ENCODE measurements around the gene MRPL23.

Gene MRPL23

DNA sequence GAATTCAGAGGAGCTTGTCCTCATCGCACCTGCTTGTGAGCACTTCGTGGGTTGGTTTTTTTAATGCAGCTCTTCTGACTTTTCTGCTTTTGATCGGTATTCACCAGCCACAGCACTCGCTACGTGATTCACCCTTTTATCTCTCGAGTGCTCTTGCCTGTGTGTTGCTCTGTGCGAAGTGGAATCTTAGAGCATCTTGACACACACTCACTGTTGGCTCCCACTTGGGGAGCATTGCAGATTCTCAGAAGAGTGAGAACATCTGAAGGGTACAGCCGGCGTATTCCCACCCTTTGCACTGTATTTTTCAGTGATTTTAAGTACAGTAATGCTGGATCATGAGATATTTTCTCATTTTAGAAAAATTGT lies 16.7 kb upstream of the MRPL23 start:
- no peak overlapping the region for H3K4me3 ChIP-seq (ENCODE audit: low read depth, low read length)
- DNase-seq (ENCODE audit: low read depth) = no peak
- TF ChIP-seq, protein P1, sequence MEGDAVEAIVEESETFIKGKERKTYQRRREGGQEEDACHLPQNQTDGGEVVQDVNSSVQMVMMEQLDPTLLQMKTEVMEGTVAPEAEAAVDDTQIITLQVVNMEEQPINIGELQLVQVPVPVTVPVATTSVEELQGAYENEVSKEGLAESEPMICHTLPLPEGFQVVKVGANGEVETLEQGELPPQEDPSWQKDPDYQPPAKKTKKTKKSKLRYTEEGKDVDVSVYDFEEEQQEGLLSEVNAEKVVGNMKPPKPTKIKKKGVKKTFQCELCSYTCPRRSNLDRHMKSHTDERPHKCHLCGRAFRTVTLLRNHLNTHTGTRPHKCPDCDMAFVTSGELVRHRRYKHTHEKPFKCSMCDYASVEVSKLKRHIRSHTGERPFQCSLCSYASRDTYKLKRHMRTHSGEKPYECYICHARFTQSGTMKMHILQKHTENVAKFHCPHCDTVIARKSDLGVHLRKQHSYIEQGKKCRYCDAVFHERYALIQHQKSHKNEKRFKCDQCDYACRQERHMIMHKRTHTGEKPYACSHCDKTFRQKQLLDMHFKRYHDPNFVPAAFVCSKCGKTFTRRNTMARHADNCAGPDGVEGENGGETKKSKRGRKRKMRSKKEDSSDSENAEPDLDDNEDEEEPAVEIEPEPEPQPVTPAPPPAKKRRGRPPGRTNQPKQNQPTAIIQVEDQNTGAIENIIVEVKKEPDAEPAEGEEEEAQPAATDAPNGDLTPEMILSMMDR (IDR thresholded peaks at IDR 0.05; ENCODE audit: low read depth, low read length, missing control alignments) = no peak

GRCh38 chr11:1931341-1932104 lies 15.6 kb upstream of the MRPL23 start:
- no peak overlapping the region for H3K4me3 ChIP-seq (ENCODE audit: low read depth, low read length)
- DNase-seq (ENCODE audit: low read depth) = no peak
- TF ChIP-seq, protein P1 (IDR thresholded peaks at IDR 0.05; ENCODE audit: low read depth, low read length, missing control alignments) = no peak

GRCh38 chr11:1932105-1932480 lies 15.0 kb upstream of the MRPL23 start:
- no peak for DNase-seq (ENCODE audit: low read depth)
- no peak overlapping the region for H3K4me3 ChIP-seq (ENCODE audit: low read depth, low read length)
- TF ChIP-seq, protein P1 (IDR thresholded peaks at IDR 0.05; ENCODE audit: low read depth, low read length, missing control alignments) = no peak

- TF ChIP-seq, protein P1 (IDR thresholded peaks at IDR 0.05; ENCODE audit: low read depth, low read length, missing control alignments) = no peak
- no peak overlapping the region for H3K4me3 ChIP-seq (ENCODE audit: low read depth, low read length)
- no peak for DNase-seq (ENCODE audit: low read depth)
Observed at GRCh38 chr11:1932681-1933080, 14.5 kb upstream of the MRPL23 start.

GRCh38 chr11:1933416-1934334 lies 13.5 kb upstream of the MRPL23 start:
- no peak for DNase-seq (ENCODE audit: low read depth)
- TF ChIP-seq, protein P1 (IDR thresholded peaks at IDR 0.05; ENCODE audit: low read depth, low read length, missing control alignments) = no peak
- no peak overlapping the region for H3K4me3 ChIP-seq (ENCODE audit: low read depth, low read length)

DNA sequence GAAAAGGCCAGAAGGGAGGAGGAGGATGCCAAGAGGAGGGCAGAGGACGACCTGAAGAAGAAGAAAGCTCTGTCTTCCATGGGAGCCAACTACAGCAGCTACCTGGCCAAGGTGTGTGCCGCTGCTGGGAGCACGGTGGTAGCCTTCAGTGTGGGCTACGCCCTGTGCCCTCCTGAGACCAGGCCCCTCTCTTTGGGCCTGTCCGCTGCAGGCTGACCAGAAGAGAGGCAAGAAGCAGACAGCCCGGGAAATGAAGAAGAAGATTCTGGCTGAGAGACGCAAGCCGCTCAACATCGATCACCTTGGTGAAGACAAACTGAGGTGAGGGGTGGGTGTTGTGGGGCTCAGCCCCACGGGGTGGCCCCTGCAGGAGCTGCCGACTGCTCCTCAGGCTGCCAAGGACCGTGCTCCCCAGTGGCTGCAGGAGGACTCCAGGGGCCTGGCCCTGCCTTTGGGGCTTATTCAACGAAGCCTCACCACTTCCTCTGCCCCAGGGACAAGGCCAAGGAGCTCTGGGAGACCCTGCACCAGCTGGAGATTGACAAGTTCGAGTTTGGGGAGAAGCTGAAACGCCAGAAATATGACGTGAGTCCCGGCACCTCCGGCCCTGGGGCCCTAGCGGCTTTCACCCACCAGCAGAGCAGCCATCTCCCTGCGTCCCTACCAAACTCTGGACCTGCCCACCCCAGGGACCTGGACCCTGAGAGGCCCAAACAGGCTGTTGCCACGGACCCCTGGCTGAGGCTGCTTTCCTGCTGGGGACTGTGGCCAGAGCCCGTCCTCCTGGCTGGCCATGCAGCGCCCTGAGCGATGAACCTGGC lies 12.6 kb upstream of the MRPL23 start:
- TF ChIP-seq, protein P1 (IDR thresholded peaks at IDR 0.05; ENCODE audit: low read depth, low read length, missing control alignments) = no peak
- DNase-seq (ENCODE audit: low read depth) = no peak
- no peak overlapping the region for H3K4me3 ChIP-seq (ENCODE audit: low read depth, low read length)

All from GM12864 (cell line).